ENCODE results near the gene VPS45.

Gene VPS45

GRCh38 chr1:150068109-150068435 lies 496 bp downstream of the VPS45 start:
- H3K9me3 ChIP-seq (ENCODE audit: control insufficient read depth in 1 of 2, low read length in 2 of 2) = no peaks in the 10 kb centered on the region
- peaks cover 0 to 3% of the 10 kb centered on the region in 2 donors for H3K36me3 ChIP-seq (ENCODE audit: control insufficient read depth in 1 of 2, insufficient read depth in 2 of 2, low read length in 2 of 2)
- H3K27ac ChIP-seq (ENCODE audit: low read depth, low read length) = peak overlapping the region; percentile 89
- peak overlapping the region; percentile 96 to 97 for H3K4me3 ChIP-seq (ENCODE audit: low read depth in 1 of 2, low read length in 2 of 2)
- peak overlapping the region; percentile 93 to 97 for H3K9ac ChIP-seq (ENCODE audit: low read depth in 1 of 2, low read length in 2 of 2)
- H3K27me3 ChIP-seq (ENCODE audit: control insufficient read depth in 1 of 2, insufficient read depth in 2 of 2, low read length in 2 of 2) = no peaks in the 10 kb centered on the region
- H3K4me1 ChIP-seq (ENCODE audit: control insufficient read depth in 1 of 2, insufficient read depth in 2 of 2, low read length in 2 of 2) = peaks cover 16 to 17% of the 10 kb centered on the region in 2 donors

- Histone ChIP-seq H3K27ac (ENCODE audit: low read depth, low read length) (no peak overlapping the region), H3K9me3 (ENCODE audit: control insufficient read depth in 1 of 2, low read length in 2 of 2) (no peaks in the 10 kb centered on the region), H3K27me3 (ENCODE audit: control insufficient read depth in 1 of 2, insufficient read depth in 2 of 2, low read length in 2 of 2) (no peaks in the 10 kb centered on the region), H3K36me3 (ENCODE audit: control insufficient read depth in 1 of 2, insufficient read depth in 2 of 2, low read length in 2 of 2) (peaks cover 0 to 11% of the 10 kb centered on the region in 2 donors), H3K4me1 (ENCODE audit: control insufficient read depth in 1 of 2, insufficient read depth in 2 of 2, low read length in 2 of 2) (peaks cover 16 to 17% of the 10 kb centered on the region in 2 donors), H3K9ac (ENCODE audit: low read depth in 1 of 2, low read length in 2 of 2) (no peak overlapping the region), H3K4me3 (ENCODE audit: low read depth in 1 of 2, low read length in 2 of 2) (no peak overlapping the region)
Measured at GRCh38 chr1:150069923-150070322, 2.3 kb downstream of the VPS45 start.

GRCh38 chr1:150072959-150073358 lies 5.4 kb downstream of the VPS45 start:
- no peak overlapping the region for H3K4me3 ChIP-seq (ENCODE audit: low read depth in 1 of 2, low read length in 2 of 2)
- peaks cover 11 to 19% of the 10 kb centered on the region in 2 donors for H3K36me3 ChIP-seq (ENCODE audit: control insufficient read depth in 1 of 2, insufficient read depth in 2 of 2, low read length in 2 of 2)
- H3K4me1 ChIP-seq (ENCODE audit: control insufficient read depth in 1 of 2, insufficient read depth in 2 of 2, low read length in 2 of 2) = peaks cover 10 to 12% of the 10 kb centered on the region in 2 donors
- no peak overlapping the region for H3K27ac ChIP-seq (ENCODE audit: low read depth, low read length)
- H3K9me3 ChIP-seq (ENCODE audit: control insufficient read depth in 1 of 2, low read length in 2 of 2) = no peaks in the 10 kb centered on the region
- H3K9ac ChIP-seq (ENCODE audit: low read depth in 1 of 2, low read length in 2 of 2) = no peak overlapping the region
- no peaks in the 10 kb centered on the region for H3K27me3 ChIP-seq (ENCODE audit: control insufficient read depth in 1 of 2, insufficient read depth in 2 of 2, low read length in 2 of 2)

- Histone ChIP-seq H3K9me3 (ENCODE audit: control insufficient read depth in 1 of 2, low read length in 2 of 2) (no peaks in the 10 kb centered on the region), H3K4me3 (ENCODE audit: low read depth in 1 of 2, low read length in 2 of 2) (no peak overlapping the region), H3K27me3 (ENCODE audit: control insufficient read depth in 1 of 2, insufficient read depth in 2 of 2, low read length in 2 of 2) (no peaks in the 10 kb centered on the region), H3K36me3 (ENCODE audit: control insufficient read depth in 1 of 2, insufficient read depth in 2 of 2, low read length in 2 of 2) (peaks cover 14 to 23% of the 10 kb centered on the region in 2 donors), H3K27ac (ENCODE audit: low read depth, low read length) (no peak overlapping the region), H3K9ac (ENCODE audit: low read depth in 1 of 2, low read length in 2 of 2) (no peak overlapping the region), H3K4me1 (ENCODE audit: control insufficient read depth in 1 of 2, insufficient read depth in 2 of 2, low read length in 2 of 2) (peaks cover 5 to 7% of the 10 kb centered on the region in 2 donors)
Measured at GRCh38 chr1:150073516-150073915, 5.9 kb downstream of the VPS45 start.

- H3K27me3 ChIP-seq (ENCODE audit: control insufficient read depth in 1 of 2, insufficient read depth in 2 of 2, low read length in 2 of 2) = no peaks in the 10 kb centered on the region
- no peak overlapping the region for H3K27ac ChIP-seq (ENCODE audit: low read depth, low read length)
- no peaks in the 10 kb centered on the region for H3K9me3 ChIP-seq (ENCODE audit: control insufficient read depth in 1 of 2, low read length in 2 of 2)
- H3K36me3 ChIP-seq (ENCODE audit: control insufficient read depth in 1 of 2, insufficient read depth in 2 of 2, low read length in 2 of 2) = peaks cover 18 to 34% of the 10 kb centered on the region in 2 donors
- no peak overlapping the region for H3K9ac ChIP-seq (ENCODE audit: low read depth in 1 of 2, low read length in 2 of 2)
- H3K4me1 ChIP-seq (ENCODE audit: control insufficient read depth in 1 of 2, insufficient read depth in 2 of 2, low read length in 2 of 2) = no peaks in the 10 kb centered on the region
- no peak overlapping the region for H3K4me3 ChIP-seq (ENCODE audit: low read depth in 1 of 2, low read length in 2 of 2)
Measured at GRCh38 chr1:150076066-150076465, 8.5 kb downstream of the VPS45 start.

GRCh38 chr1:150076985-150077384 lies 9.4 kb downstream of the VPS45 start:
- peaks cover 20 to 42% of the 10 kb centered on the region in 2 donors for H3K36me3 ChIP-seq (ENCODE audit: control insufficient read depth in 1 of 2, insufficient read depth in 2 of 2, low read length in 2 of 2)

GRCh38 chr1:150080784-150081183 lies 13.2 kb downstream of the VPS45 start:
- Histone ChIP-seq H3K36me3 (ENCODE audit: control insufficient read depth in 1 of 2, insufficient read depth in 2 of 2, low read length in 2 of 2) (peaks cover 31 to 52% of the 10 kb centered on the region in 2 donors), H3K4me1 (ENCODE audit: control insufficient read depth in 1 of 2, insufficient read depth in 2 of 2, low read length in 2 of 2) (no peaks in the 10 kb centered on the region), H3K4me3 (ENCODE audit: low read depth in 1 of 2, low read length in 2 of 2) (no peak overlapping the region), H3K9ac (ENCODE audit: low read depth in 1 of 2, low read length in 2 of 2) (no peak overlapping the region), H3K27ac (ENCODE audit: low read depth, low read length) (no peak overlapping the region), H3K9me3 (ENCODE audit: control insufficient read depth in 1 of 2, low read length in 2 of 2) (no peaks in the 10 kb centered on the region), H3K27me3 (ENCODE audit: control insufficient read depth in 1 of 2, insufficient read depth in 2 of 2, low read length in 2 of 2) (no peaks in the 10 kb centered on the region)

More at GRCh38 chr1:150076985-150077384, 9.4 kb downstream of the VPS45 start:
- Histone ChIP-seq H3K9me3 (ENCODE audit: control insufficient read depth in 1 of 2, low read length in 2 of 2) (no peaks in the 10 kb centered on the region), H3K27me3 (ENCODE audit: control insufficient read depth in 1 of 2, insufficient read depth in 2 of 2, low read length in 2 of 2) (no peaks in the 10 kb centered on the region), H3K9ac (ENCODE audit: low read depth in 1 of 2, low read length in 2 of 2) (no peak overlapping the region), H3K27ac (ENCODE audit: low read depth, low read length) (no peak overlapping the region), H3K4me1 (ENCODE audit: control insufficient read depth in 1 of 2, insufficient read depth in 2 of 2, low read length in 2 of 2) (no peaks in the 10 kb centered on the region), H3K4me3 (ENCODE audit: low read depth in 1 of 2, low read length in 2 of 2) (no peak overlapping the region)

GRCh38 chr1:150082494-150082893 lies 14.9 kb downstream of the VPS45 start:
- no peaks in the 10 kb centered on the region for H3K27me3 ChIP-seq (ENCODE audit: control insufficient read depth in 1 of 2, insufficient read depth in 2 of 2, low read length in 2 of 2)
- H3K36me3 ChIP-seq (ENCODE audit: control insufficient read depth in 1 of 2, insufficient read depth in 2 of 2, low read length in 2 of 2) = peaks cover 26 to 48% of the 10 kb centered on the region in 2 donors

GRCh38 chr1:150083907-150084306 lies 16.3 kb downstream of the VPS45 start:
- Histone ChIP-seq H3K27ac (ENCODE audit: low read depth, low read length) (no peak overlapping the region), H3K27me3 (ENCODE audit: control insufficient read depth in 1 of 2, insufficient read depth in 2 of 2, low read length in 2 of 2) (no peaks in the 10 kb centered on the region), H3K9me3 (ENCODE audit: control insufficient read depth in 1 of 2, low read length in 2 of 2) (no peaks in the 10 kb centered on the region), H3K9ac (ENCODE audit: low read depth in 1 of 2, low read length in 2 of 2) (no peak overlapping the region), H3K4me3 (ENCODE audit: low read depth in 1 of 2, low read length in 2 of 2) (no peak overlapping the region), H3K36me3 (ENCODE audit: control insufficient read depth in 1 of 2, insufficient read depth in 2 of 2, low read length in 2 of 2) (peaks cover 20 to 44% of the 10 kb centered on the region in 2 donors), H3K4me1 (ENCODE audit: control insufficient read depth in 1 of 2, insufficient read depth in 2 of 2, low read length in 2 of 2) (no peaks in the 10 kb centered on the region)

More at GRCh38 chr1:150082494-150082893, 14.9 kb downstream of the VPS45 start:
- no peaks in the 10 kb centered on the region for H3K4me1 ChIP-seq (ENCODE audit: control insufficient read depth in 1 of 2, insufficient read depth in 2 of 2, low read length in 2 of 2)
- H3K27ac ChIP-seq (ENCODE audit: low read depth, low read length) = no peak overlapping the region
- H3K9me3 ChIP-seq (ENCODE audit: control insufficient read depth in 1 of 2, low read length in 2 of 2) = no peaks in the 10 kb centered on the region
- H3K4me3 ChIP-seq (ENCODE audit: low read depth in 1 of 2, low read length in 2 of 2) = no peak overlapping the region
- no peak overlapping the region for H3K9ac ChIP-seq (ENCODE audit: low read depth in 1 of 2, low read length in 2 of 2)

- H3K9me3 ChIP-seq (ENCODE audit: control insufficient read depth in 1 of 2, low read length in 2 of 2) = no peaks in the 10 kb centered on the region
- no peak overlapping the region for H3K9ac ChIP-seq (ENCODE audit: low read depth in 1 of 2, low read length in 2 of 2)
- H3K4me1 ChIP-seq (ENCODE audit: control insufficient read depth in 1 of 2, insufficient read depth in 2 of 2, low read length in 2 of 2) = no peaks in the 10 kb centered on the region
- H3K27me3 ChIP-seq (ENCODE audit: control insufficient read depth in 1 of 2, insufficient read depth in 2 of 2, low read length in 2 of 2) = no peaks in the 10 kb centered on the region
- H3K4me3 ChIP-seq (ENCODE audit: low read depth in 1 of 2, low read length in 2 of 2) = no peak overlapping the region
- peaks cover 20 to 37% of the 10 kb centered on the region in 2 donors for H3K36me3 ChIP-seq (ENCODE audit: control insufficient read depth in 1 of 2, insufficient read depth in 2 of 2, low read length in 2 of 2)
- H3K27ac ChIP-seq (ENCODE audit: low read depth, low read length) = no peak overlapping the region
Measured at GRCh38 chr1:150085406-150085805, 17.8 kb downstream of the VPS45 start.

- H3K9me3 ChIP-seq (ENCODE audit: control insufficient read depth in 1 of 2, low read length in 2 of 2) = no peaks in the 10 kb centered on the region
- peaks cover 16 to 23% of the 10 kb centered on the region in 2 donors for H3K36me3 ChIP-seq (ENCODE audit: control insufficient read depth in 1 of 2, insufficient read depth in 2 of 2, low read length in 2 of 2)
- no peak overlapping the region for H3K27ac ChIP-seq (ENCODE audit: low read depth, low read length)
- no peaks in the 10 kb centered on the region for H3K27me3 ChIP-seq (ENCODE audit: control insufficient read depth in 1 of 2, insufficient read depth in 2 of 2, low read length in 2 of 2)
- H3K9ac ChIP-seq (ENCODE audit: low read depth in 1 of 2, low read length in 2 of 2) = no peak overlapping the region
- no peak overlapping the region for H3K4me3 ChIP-seq (ENCODE audit: low read depth in 1 of 2, low read length in 2 of 2)
- no peaks in the 10 kb centered on the region for H3K4me1 ChIP-seq (ENCODE audit: control insufficient read depth in 1 of 2, insufficient read depth in 2 of 2, low read length in 2 of 2)
Measured at GRCh38 chr1:150087415-150087814, 19.8 kb downstream of the VPS45 start.

Data from duodenal mucosa (tissue), 2 donors.